Suppressor macrophage treated with lipopolysaccharide for 4 hours (primary cell): Measurements from ENCODE around the gene ZNF219.
A peak's percentile ranks its signal among the peaks of the same experiment; 100 is the strongest.

Experiments
- DNase-seq: peaks from one replicate; pipeline ENCODE4 v3.0.0-alpha.2; 2020

The ZNF219 gene

DNA sequence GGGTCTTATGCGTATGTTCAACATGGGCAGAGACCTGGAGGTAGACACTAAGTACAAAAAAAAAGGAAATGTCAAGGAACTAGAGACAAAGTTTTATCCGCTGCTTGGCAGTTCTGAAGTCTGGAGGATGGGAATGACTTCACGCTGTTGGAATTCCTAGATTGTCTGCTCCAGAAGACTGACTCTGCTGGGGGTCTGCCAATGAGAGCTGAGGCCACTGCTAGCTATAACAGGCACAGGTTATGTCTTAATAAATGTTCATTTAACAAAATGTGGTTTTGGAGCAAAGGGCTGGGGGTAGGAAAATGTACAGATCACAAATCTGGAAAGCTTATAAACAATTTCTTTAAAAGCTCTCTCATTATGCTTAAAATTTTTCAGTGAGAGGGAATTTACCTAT is 35.0 kb downstream of the ZNF219 start:
- DNase-seq: no peak

DNA sequence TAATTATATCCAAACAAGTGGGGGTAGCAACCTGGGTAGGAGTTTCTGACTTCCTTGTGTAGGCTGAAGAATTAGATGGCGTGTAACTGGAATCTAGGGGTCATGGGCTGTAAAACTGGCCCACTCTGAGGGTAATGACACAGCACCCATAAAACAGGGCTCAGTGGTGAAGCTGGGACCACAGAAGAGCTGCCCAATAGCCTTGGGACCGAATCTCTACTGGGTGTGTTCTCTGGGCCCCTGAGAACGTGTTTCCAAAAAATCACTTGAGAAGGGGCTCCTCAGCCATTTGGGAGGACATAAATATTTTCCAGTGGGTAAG is 37.1 kb downstream of the ZNF219 start:
- DNase-seq: no peak

GRCh38 chr14:21060614-21061346 is 37.7 kb downstream of the ZNF219 start:
- no peak for DNase-seq

DNA sequence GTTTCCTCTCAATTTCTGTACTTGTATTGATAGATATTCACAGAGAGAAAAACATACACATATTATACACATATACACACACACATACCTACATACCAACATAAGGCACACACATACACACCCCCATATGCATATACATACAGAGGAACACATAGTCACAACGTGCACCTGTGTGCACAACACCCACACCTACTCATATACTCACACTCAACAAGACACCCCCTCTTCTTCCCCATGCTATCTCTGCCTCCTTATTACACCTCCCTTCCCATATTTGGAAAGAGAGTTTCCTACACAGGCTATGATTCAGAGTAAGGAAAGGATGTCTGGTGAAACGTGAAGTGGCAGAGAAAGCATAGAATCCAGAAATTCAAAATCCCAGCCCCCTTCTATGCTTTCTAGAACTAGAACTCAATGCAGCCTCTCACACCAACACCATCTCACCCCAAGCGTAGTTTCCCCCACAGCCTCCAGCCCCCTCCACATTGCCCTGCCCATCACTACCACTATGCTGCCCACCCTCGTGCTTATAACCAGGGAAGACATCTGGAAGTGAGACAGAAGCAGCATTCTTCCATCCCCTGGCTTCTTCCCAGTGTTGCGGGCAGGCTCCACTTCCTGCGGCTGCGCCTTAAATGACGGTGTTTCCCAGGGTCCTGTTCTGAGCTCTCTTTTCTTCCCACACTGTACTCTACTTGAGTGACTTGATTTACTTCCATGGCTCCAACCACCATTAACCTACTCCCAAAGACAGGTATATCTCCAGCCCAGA is 38.4 kb downstream of the ZNF219 start:
- no peak for DNase-seq

- DNase-seq: no peak
Measured at GRCh38 chr14:21058903-21059302, 39.6 kb downstream of the ZNF219 start.

DNA sequence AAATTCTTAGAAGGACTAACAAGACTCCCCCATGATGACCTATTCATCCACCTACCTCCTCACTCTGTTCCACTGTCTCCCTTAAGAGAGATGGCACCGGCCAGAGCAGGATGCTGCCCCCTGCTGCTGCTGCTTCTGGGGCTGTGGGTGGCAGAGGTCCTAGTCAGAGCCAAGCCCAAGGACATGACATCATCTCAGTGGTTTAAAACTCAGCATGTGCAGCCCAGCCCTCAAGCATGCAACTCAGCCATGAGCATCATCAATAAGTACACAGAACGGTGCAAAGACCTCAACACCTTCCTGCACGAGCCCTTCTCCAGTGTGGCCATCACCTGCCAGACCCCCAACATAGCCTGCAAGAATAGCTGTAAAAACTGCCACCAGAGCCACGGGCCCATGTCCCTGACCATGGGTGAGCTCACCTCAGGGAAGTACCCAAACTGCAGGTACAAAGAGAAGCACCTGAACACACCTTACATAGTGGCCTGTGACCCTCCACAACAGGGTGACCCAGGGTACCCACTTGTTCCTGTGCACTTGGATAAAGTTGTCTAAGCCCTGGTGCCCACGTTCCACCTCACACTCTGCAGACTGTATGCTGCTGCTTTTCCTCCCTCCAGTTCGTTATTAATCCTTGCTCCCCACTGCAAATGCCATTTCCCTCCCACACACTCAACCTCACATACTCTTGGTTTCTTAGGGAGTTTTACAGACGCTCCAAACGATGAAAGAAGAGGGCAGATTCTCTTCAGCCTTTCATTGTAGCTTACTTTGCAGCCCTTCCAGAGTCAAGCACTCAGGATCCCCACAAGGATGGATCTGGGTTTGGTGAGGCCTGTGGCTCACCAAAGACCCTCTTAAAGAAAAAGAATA is 40.4 kb downstream of the ZNF219 start, which contains the start of gene RNASE8:
TSS of gene RNASE8 (plus strand) at position 20 of the 873 bp plus-strand sequence. CDS start at position 91, 71 bp downstream.
- peak; percentile 35 for DNase-seq

DNA sequence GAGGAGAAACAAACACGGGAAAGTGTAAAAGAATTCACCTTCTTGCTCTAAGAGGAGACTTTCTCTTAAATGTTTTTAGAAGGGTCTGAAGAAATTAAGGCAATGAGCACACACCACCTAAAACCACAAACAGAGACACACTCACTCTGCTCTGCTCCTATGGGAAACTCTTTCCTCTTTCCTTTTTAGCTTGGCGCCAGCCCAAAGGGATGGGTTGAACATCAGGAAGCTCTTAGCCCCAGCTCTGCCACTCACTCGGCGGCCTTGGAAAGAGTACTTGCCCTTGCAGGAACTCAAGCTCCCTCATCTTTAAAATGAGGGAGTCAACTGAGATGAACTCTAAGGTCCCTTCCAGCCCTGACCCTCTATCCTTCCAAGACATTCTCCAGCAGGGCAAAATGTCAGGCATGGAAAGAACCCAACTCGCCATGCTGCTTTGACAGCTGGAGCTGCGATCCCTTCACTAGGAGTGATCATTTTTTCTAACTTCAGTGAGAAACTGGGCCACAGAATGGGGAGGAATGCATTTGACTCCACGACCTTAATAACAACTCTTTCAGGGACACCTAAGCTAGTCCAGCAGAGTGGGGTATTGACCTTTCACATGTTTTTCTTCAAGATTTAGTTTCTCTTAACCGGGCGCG is 41.8 kb downstream of the ZNF219 start:
- DNase-seq: no peak

DNA sequence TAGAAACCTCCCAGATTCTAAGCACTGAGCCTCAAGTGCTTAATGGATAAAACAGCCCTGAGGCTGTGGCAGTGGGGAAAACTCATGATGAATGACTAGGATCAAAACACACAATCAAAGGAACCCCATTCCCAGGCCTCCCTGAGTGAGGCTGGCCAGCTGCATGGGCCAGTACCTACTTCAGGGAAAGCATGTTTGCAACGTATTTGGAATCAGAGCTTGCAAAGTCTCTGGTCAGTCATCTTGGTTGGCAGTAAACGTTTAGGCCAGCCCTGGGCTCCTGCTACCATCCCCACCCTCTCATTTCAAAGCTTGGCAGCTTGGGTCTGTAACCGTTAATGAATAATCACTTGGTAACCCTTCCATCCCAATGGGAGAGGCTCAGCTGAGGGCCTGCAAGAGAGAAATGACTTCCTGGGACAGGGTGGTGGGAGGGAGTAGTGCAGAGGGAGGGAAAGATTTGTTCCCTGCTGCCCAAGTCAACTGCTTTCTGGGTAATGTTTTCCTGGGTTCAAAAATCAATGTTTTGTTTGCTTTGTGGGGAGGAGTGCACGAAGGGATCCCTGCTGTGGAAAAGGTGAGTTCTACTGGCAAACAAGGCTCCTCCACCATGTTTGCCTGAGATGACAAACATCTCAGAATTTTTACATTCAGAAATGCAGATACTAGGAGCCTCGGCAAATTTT is 42.9 kb downstream of the ZNF219 start:
- DNase-seq: no peak

GRCh38 chr14:21054768-21055145 is 43.7 kb downstream of the ZNF219 start:
- no peak for DNase-seq

DNA sequence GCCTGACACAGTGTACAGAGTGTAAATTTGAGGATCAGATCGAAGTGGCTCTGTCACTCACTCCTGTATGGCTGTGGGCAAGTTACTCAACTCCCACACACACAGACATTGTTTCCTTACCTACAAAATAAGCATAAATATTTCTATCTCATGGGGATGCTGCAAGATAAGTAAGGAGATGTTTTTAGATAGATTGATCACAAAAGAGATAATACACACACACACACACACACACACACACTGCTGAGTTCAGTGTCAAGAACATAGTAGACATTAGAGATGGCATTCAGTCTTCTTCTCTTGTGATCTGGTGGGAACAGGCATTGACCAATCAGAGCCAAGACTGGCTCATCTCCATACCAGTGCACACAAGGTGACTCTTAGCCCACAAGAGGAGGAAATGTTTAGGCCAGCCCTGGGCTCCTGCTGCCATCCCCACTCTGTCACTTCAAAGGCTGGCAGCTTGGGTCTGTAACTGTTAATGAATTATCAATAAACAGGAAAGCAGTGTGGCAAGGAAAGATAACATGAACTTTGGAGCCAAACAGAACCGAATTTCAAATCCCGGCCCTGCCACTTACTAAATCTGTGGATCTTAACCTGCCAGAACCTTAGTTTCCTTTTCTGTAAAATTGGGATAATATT is 44.2 kb downstream of the ZNF219 start:
- no peak for DNase-seq

DNA sequence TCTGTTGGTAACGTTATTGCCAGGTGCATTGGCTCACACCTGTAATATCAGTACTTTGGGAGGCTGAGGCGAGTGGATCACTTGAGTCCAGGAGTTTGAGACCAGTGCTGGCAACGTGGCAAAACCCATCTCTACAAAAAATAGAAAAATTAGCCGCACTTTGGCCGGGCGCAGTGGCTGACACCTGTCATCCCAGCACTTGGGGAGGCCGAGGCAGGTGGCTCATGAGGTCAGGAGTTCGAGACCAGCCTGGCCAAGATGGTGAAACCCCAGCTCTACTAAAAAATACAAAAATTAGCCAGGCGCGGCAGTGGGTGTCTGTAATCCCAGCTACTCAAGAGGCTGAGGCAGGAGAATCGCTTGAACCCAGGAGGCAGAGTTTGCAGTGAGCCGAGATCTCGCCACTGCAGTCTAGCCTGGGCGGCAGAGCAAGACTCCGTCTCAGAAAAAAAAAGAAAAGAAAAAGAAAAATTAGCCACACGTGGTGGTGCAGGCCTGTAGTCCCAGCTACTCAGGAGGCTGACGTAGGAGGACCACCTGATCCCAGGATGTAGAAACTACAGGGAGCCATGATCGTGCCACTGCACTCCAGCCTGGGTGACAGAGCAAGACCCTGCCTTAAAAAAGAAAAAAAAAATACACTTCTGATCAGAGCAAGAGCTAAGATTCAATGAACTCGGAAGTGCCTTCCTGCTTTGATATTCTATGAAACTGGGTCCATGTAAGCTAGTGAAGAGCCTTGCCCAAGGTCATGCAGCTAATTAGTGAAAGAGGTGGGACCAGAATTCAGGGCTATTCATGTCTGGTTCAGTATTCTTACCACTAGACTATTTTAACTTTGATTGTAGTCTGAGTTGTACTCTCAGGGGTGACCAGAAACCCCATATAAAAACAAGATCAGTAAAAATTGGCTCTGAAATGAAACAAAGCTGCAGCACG is 45.0 kb downstream of the ZNF219 start:
- DNase-seq: no peak

DNA sequence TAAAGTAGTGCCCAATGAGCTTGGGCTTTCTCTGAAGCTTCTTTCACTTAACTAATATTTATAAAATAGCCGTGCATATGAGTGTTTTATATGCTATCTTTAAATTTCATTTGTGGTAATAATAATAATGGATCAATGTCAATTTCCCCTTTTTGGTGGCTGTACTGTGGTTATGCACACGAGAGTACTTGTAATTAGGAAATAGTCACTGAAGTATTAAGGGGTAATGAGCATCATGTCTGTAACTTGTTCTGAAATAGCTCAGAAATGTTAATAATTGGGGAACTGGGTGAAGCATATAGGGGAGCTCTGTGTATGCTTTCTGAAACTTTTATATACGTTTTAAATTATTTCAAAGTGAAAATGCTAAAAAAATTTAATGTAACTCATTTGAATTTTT is 47.9 kb downstream of the ZNF219 start:
- no peak for DNase-seq

GRCh38 chr14:21049271-21049673 is 49.2 kb downstream of the ZNF219 start:
- no peak for DNase-seq

DNA sequence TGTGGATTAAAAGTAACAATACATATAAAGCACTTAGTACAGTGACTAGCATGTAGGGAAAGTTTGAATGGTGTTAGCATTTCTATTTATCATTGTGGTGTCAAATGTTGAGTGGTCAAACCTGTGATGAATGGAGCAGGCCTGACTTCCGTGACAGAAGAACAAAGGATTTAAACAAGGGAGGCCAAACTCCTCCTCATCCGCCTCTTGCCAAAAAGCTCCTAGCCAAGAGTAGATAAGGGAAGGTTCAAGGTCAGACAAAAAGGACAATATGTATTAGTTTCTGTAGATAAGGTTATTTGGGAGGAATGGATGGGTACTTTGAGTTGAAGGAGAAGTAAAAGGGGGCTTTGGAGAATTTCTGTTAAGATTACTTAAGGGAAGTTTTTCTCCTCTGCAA is 49.8 kb downstream of the ZNF219 start:
- no peak for DNase-seq

DNA sequence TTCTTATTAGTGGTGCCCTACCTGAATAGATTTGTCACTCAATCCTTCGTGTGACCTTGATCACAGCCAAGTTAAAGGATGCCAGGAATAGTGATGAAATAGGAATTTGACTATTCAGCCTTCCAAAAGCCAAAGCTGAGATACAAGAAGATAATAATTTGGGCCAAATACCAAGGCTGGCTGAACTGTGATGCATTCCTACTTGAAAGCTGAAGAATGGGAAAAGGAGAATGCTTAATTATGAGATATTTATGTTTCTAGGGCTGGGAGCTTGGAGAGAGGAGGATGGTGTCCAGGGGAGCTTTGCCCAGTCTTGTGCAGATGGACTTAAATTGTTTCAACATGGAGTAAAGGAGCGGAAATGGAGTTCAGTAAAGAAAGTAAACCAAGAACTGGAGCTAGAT is 51.1 kb downstream of the ZNF219 start:
- no peak for DNase-seq

- DNase-seq: no peak
Measured at GRCh38 chr14:21043974-21044618, 54.4 kb downstream of the ZNF219 start.

GRCh38 chr14:21043387-21043973 is 55.0 kb downstream of the ZNF219 start:
- no peak for DNase-seq

DNA sequence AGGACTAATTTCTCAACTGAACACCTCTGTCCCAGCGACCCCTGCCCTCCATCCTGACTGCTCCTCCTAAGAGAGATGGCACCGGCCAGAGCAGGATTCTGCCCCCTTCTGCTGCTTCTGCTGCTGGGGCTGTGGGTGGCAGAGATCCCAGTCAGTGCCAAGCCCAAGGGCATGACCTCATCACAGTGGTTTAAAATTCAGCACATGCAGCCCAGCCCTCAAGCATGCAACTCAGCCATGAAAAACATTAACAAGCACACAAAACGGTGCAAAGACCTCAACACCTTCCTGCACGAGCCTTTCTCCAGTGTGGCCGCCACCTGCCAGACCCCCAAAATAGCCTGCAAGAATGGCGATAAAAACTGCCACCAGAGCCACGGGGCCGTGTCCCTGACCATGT is 55.5 kb downstream of the ZNF219 start:
- DNase-seq: no peak

DNA sequence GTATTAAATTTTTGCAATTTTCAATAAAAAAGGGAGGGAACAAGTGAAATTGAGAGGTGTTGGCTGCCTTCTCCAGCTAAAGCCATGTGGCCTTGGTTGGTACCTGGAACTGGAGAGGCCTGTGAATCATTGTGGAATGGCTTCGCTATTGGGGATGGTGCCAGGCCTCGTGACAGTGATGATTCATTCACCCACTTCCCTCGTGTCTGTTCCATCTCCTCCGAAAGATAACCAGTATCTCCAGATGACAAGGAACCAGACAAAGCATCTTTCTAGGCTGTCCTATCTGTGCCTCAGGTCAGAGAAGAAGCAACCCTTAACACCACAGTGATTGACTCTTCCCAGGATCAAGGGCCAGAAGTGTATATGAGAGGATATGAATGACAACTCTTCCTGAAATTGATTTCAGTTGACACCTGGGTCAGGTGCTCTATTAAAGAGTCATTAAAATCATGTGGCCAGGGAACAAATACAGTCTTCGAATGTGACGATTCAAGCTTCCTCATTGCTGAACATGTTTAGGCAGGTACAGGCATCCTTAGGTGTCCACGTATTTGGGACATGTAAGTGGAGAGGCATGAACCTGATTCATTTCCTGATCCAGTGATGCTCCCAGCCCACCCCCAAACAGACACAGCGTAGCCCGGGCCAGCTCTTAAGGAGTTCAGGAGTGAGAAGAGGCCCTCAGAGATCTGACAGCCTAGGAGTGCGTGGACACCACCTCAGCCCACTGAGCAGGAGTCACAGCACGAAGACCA is 56.6 kb downstream of the ZNF219 start, which contains the start of gene RNASE7:
TSS of gene RNASE7 (plus strand) at position 687 of the 758 bp plus-strand sequence. CDS start 631 bp downstream, outside the sequence.
- DNase-seq: no peak
